ENCODE measurements around the gene SNAPC4.
A peak's percentile ranks its signal among the peaks of the same experiment; 100 is the strongest.

Gene SNAPC4, protein sequence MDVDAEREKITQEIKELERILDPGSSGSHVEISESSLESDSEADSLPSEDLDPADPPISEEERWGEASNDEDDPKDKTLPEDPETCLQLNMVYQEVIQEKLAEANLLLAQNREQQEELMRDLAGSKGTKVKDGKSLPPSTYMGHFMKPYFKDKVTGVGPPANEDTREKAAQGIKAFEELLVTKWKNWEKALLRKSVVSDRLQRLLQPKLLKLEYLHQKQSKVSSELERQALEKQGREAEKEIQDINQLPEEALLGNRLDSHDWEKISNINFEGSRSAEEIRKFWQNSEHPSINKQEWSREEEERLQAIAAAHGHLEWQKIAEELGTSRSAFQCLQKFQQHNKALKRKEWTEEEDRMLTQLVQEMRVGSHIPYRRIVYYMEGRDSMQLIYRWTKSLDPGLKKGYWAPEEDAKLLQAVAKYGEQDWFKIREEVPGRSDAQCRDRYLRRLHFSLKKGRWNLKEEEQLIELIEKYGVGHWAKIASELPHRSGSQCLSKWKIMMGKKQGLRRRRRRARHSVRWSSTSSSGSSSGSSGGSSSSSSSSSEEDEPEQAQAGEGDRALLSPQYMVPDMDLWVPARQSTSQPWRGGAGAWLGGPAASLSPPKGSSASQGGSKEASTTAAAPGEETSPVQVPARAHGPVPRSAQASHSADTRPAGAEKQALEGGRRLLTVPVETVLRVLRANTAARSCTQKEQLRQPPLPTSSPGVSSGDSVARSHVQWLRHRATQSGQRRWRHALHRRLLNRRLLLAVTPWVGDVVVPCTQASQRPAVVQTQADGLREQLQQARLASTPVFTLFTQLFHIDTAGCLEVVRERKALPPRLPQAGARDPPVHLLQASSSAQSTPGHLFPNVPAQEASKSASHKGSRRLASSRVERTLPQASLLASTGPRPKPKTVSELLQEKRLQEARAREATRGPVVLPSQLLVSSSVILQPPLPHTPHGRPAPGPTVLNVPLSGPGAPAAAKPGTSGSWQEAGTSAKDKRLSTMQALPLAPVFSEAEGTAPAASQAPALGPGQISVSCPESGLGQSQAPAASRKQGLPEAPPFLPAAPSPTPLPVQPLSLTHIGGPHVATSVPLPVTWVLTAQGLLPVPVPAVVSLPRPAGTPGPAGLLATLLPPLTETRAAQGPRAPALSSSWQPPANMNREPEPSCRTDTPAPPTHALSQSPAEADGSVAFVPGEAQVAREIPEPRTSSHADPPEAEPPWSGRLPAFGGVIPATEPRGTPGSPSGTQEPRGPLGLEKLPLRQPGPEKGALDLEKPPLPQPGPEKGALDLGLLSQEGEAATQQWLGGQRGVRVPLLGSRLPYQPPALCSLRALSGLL (N-terminal part only)

GRCh38 chr9:136400038-136400834 is at the start of gene SNAPC4:
Gene SNAPC4, minus strand, starts transcription at chr9:136400170. Its CDS starts 1,742 bp downstream, at chr9:136398428.
- peak; percentile 92 for TF ChIP-seq ZBTB7A (IDR thresholded peaks at IDR 0.05; ENCODE audit: low read depth)
- TF ChIP-seq, protein P1, sequence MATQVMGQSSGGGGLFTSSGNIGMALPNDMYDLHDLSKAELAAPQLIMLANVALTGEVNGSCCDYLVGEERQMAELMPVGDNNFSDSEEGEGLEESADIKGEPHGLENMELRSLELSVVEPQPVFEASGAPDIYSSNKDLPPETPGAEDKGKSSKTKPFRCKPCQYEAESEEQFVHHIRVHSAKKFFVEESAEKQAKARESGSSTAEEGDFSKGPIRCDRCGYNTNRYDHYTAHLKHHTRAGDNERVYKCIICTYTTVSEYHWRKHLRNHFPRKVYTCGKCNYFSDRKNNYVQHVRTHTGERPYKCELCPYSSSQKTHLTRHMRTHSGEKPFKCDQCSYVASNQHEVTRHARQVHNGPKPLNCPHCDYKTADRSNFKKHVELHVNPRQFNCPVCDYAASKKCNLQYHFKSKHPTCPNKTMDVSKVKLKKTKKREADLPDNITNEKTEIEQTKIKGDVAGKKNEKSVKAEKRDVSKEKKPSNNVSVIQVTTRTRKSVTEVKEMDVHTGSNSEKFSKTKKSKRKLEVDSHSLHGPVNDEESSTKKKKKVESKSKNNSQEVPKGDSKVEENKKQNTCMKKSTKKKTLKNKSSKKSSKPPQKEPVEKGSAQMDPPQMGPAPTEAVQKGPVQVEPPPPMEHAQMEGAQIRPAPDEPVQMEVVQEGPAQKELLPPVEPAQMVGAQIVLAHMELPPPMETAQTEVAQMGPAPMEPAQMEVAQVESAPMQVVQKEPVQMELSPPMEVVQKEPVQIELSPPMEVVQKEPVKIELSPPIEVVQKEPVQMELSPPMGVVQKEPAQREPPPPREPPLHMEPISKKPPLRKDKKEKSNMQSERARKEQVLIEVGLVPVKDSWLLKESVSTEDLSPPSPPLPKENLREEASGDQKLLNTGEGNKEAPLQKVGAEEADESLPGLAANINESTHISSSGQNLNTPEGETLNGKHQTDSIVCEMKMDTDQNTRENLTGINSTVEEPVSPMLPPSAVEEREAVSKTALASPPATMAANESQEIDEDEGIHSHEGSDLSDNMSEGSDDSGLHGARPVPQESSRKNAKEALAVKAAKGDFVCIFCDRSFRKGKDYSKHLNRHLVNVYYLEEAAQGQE (IDR thresholded peaks at IDR 0.05; ENCODE audit: low read depth): no peak
- TF ChIP-seq YY1 (IDR thresholded peaks at IDR 0.05; ENCODE audit: low read depth): peak; percentile 68
- peak; percentile 92 for TF ChIP-seq TAF1 (IDR thresholded peaks at IDR 0.05; ENCODE audit: low read depth)
- no peak for TF ChIP-seq EP300 (IDR thresholded peaks at IDR 0.05; ENCODE audit: borderline replicate concordance)
- TF ChIP-seq RAD21 (IDR thresholded peaks at IDR 0.05; ENCODE audit: low read depth): peak; percentile 69; the same call in 1 of the 2 replicates
- TF ChIP-seq MAX (IDR thresholded peaks at IDR 0.05): peak; percentile 31; the same call in 1 of the 2 replicates

DNA sequence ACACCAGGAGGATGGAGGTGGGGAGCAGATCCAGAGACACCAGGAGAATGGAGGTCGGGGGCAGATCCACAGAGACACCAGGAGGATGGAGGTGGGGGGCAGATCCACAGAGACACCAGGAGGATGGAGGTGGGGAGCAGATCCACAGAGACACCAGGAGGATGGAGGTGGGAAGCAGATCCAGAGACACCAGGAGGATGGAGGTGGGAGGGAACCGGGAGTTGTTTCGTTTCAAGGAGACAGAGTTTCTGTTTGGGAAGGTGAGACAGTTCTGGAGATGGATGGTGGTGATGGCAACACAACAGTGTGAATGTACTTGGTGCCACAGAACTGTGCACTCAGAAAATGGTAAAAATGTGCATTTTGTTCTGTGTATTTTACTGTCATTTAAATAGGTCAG is 48.7 kb upstream of the SNAPC4 start:
- TF ChIP-seq YY1 (IDR thresholded peaks at IDR 0.05; ENCODE audit: low read depth) (no peak), RAD21 (IDR thresholded peaks at IDR 0.05; ENCODE audit: low read depth) (no peak), TEAD4 (IDR thresholded peaks at IDR 0.05) (no peak), TCF12 (IDR thresholded peaks at IDR 0.05; ENCODE audit: low read depth) (no peak), CREB1 (IDR thresholded peaks at IDR 0.05; ENCODE audit: low read depth) (no peak), ZBTB7A (IDR thresholded peaks at IDR 0.05; ENCODE audit: low read depth) (no peak)
- TF ChIP-seq, protein P1 (IDR thresholded peaks at IDR 0.05; ENCODE audit: low read depth): no peak

DNA sequence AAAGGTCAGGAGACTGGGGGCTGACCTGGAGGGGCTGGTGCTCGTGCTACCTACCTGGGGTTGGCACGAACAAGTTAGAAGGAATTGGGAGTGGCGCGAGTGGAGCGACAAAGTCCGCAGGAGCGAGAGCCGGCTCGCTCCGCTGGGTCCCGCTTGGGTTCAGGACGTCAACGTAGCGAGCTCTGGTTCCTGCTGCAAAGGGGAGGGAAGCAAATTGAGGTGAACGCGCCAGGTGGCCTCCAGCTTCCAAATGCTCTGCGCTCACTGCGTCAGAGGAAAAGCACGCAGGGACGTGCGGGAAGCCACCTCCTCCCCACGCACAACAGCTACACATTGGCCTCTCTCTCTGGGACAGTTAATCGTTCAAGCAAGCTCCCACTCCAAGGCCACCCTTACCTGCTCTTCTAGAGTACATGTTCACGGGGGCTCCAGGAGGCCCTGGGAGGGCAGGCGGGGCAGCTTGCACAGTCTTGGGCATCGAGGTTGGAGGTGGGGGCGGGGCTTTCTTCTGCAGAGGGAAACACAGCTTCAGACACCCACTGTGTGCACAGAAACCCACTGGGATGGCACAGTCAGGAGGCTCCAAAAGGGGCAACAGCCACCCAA is 47.3 kb upstream of the SNAPC4 start:
- TF ChIP-seq USF1 (IDR thresholded peaks at IDR 0.05) (no peak), TAF1 (IDR thresholded peaks at IDR 0.05; ENCODE audit: low read depth) (no peak), TEAD4 (IDR thresholded peaks at IDR 0.05) (no peak), NFIC (IDR thresholded peaks at IDR 0.05) (no peak), MAX (IDR thresholded peaks at IDR 0.05) (no peak), CEBPB (IDR thresholded peaks at IDR 0.05) (no peak), RAD21 (IDR thresholded peaks at IDR 0.05; ENCODE audit: low read depth) (no peak), CREB1 (IDR thresholded peaks at IDR 0.05; ENCODE audit: low read depth) (no peak), YY1 (IDR thresholded peaks at IDR 0.05; ENCODE audit: low read depth) (no peak), EP300 (IDR thresholded peaks at IDR 0.05; ENCODE audit: borderline replicate concordance) (no peak), FOXM1 (IDR thresholded peaks at IDR 0.05; ENCODE audit: borderline replicate concordance, low read depth) (no peak)
- TF ChIP-seq, protein P1 (IDR thresholded peaks at IDR 0.05; ENCODE audit: low read depth): no peak
